Body of pancreas (tissue), 4 donors: Measurements from ENCODE around the gene ARF1. TPM values are rescaled to one million over a fixed set of nuclear protein-coding genes. Genes with fewer than 3 reads are reported as not detected.

Experiments used
- ATAC-seq: fragments of 150-250 bp; one replicate; pipeline ENCODE4 v1.9.1; 2016
- DNase-seq, 4 donors: peaks; one replicate each; pipeline ENCODE4 v3.0.0-alpha.2; 2019
- H3K27ac ChIP-seq, 4 donors: fragments of 200-600 bp; sonication (generic); 1 replicate in 3 of 4; 2 replicates in 1 of 4; pipeline versions ENCODE4 v1.5.1 to v1.6.1; 2016 to 2019; ENCODE audit warnings: mild to moderate bottlenecking in 1 of 4, mixed read lengths in 1 of 4, moderate library complexity in 1 of 4
- H3K27me3 ChIP-seq, 2 donors: fragments of 200-600 bp; sonication (generic); one replicate each; pipeline ENCODE4 v1.6.0; 2016; ENCODE audit warnings: mild to moderate bottlenecking in 1 of 2
- H3K36me3 ChIP-seq, 2 donors: fragments of 200-600 bp; sonication (generic); replicated peaks in 1 of 2; 2 replicates each; pipeline ENCODE4 v1.5.1; 2016; ENCODE audit warnings: low read depth in 2 of 2; ENCODE audit not compliant: insufficient read depth in 1 of 2
- H3K4me1 ChIP-seq: fragments of 200-600 bp; sonication (generic); one replicate; pipeline ENCODE4 v1.6.0; 2016
- H3K4me3 ChIP-seq, 2 donors: fragments of 200-600 bp; sonication (generic); 1 replicate in 1 of 2; 2 replicates in 1 of 2; pipeline ENCODE4 v1.5.1; 2016 to 2019
- H3K9me3 ChIP-seq, 3 donors: fragments of 200-600 bp; sonication (generic); 1 replicate in 2 of 3; 2 replicates in 1 of 3; pipeline ENCODE4 v1.5.1; 2016
- POLR2A ChIP-seq, 3 donors: fragments of 450-650 bp; IDR thresholded peaks; one replicate each; pipeline ENCODE4 v1.6.1; 2016; ENCODE audit warnings: antibody characterized with exemption in 3 of 3, mild to moderate bottlenecking in 2 of 3
- WGBS, 2 donors: methylation state at CpG; one replicate each; pipeline ENCODE4 v1.1.5; 2017; 5-methylcytosine and 5-hydroxymethylcytosine counted together
- intact Hi-C: fragments of 100-400 bp; cut with DNase I; formaldehyde crosslinking; loops from one replicate; pipeline ENCODE4 v1.15.1; 2023
- total RNA-seq, 2 donors: library from RNA; depleted of rRNA; stranded (reverse); fragments of >200 nt; gene quantifications; one replicate each; pipeline ENCODE4 v1.1.0, GENCODE V29; 2016
- TF ChIP-seq, protein P1 (sequence below), 7 experiments: fragments of 450-650 bp in 4 of 7; fragments of 200-600 bp in 3 of 7; sonication (generic) in 3 of 7; IDR thresholded peaks; one replicate each; pipeline ENCODE4 v1.5.1; 2016 to 2019; ENCODE audit warnings: antibody characterized with exemption in 7 of 7

The ARF1 gene
- total RNA-seq, 2 donors from 2014 or later: 158 to 203 TPM

GRCh38 chr1:228070173-228070572, 12.3 kb upstream of the ARF1 start:
- ATAC-seq (no peak), DNase-seq (no peak)
- intact Hi-C loops: no loop called here
- Histone ChIP-seq H3K27ac (no peak overlapping the region), H3K4me3 (no peak overlapping the region), H3K36me3 (no peaks in the 10 kb centered on the region), H3K4me1 (no peaks in the 10 kb centered on the region), H3K27me3 (peaks cover 0 to 5% of the 10 kb centered on the region in 2 donors), H3K9me3 (no peaks in the 10 kb centered on the region)
- no peak for TF ChIP-seq POLR2A (IDR thresholded peaks at IDR 0.05)
- TF ChIP-seq, protein P1, sequence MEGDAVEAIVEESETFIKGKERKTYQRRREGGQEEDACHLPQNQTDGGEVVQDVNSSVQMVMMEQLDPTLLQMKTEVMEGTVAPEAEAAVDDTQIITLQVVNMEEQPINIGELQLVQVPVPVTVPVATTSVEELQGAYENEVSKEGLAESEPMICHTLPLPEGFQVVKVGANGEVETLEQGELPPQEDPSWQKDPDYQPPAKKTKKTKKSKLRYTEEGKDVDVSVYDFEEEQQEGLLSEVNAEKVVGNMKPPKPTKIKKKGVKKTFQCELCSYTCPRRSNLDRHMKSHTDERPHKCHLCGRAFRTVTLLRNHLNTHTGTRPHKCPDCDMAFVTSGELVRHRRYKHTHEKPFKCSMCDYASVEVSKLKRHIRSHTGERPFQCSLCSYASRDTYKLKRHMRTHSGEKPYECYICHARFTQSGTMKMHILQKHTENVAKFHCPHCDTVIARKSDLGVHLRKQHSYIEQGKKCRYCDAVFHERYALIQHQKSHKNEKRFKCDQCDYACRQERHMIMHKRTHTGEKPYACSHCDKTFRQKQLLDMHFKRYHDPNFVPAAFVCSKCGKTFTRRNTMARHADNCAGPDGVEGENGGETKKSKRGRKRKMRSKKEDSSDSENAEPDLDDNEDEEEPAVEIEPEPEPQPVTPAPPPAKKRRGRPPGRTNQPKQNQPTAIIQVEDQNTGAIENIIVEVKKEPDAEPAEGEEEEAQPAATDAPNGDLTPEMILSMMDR (IDR thresholded peaks at IDR 0.05): no peak
- 38 to 39% methylated on average over 2 of the region's 2 CpGs for WGBS, 2 donors

GRCh38 chr1:228070851-228071250, 11.7 kb upstream of the ARF1 start:
- TF ChIP-seq, protein P1 (IDR thresholded peaks at IDR 0.05): no peak
- no peak for TF ChIP-seq POLR2A (IDR thresholded peaks at IDR 0.05)
- WGBS, 2 donors: 56 to 64% methylated on average over 3 of the region's 3 CpGs
- intact Hi-C loops: no loop called here
- H3K36me3 ChIP-seq: no peaks in the 10 kb centered on the region
- peaks cover 0 to 5% of the 10 kb centered on the region in 2 donors for H3K27me3 ChIP-seq
- no peak overlapping the region for H3K27ac ChIP-seq
- no peak overlapping the region for H3K4me3 ChIP-seq
- no peaks in the 10 kb centered on the region for H3K4me1 ChIP-seq
- ATAC-seq: no peak
- H3K9me3 ChIP-seq: no peaks in the 10 kb centered on the region
- DNase-seq: no peak

- no peak overlapping the region for H3K4me3 ChIP-seq
- peaks cover 0 to 4% of the 10 kb centered on the region in 2 donors for H3K27me3 ChIP-seq
- WGBS, 2 donors: 40 to 48% methylated on average over 6 to 7 of the region's 7 CpGs
- intact Hi-C loops: no loop called here
- ATAC-seq (no peak), DNase-seq (no peak)
- no peaks in the 10 kb centered on the region for H3K36me3 ChIP-seq
- no peaks in the 10 kb centered on the region for H3K9me3 ChIP-seq
- no peaks in the 10 kb centered on the region for H3K4me1 ChIP-seq
- no peak overlapping the region for H3K27ac ChIP-seq
- no peak for TF ChIP-seq POLR2A (IDR thresholded peaks at IDR 0.05)
- TF ChIP-seq, protein P1 (IDR thresholded peaks at IDR 0.05): no peak
Measured at GRCh38 chr1:228071839-228072657, 10.5 kb upstream of the ARF1 start.

DNA sequence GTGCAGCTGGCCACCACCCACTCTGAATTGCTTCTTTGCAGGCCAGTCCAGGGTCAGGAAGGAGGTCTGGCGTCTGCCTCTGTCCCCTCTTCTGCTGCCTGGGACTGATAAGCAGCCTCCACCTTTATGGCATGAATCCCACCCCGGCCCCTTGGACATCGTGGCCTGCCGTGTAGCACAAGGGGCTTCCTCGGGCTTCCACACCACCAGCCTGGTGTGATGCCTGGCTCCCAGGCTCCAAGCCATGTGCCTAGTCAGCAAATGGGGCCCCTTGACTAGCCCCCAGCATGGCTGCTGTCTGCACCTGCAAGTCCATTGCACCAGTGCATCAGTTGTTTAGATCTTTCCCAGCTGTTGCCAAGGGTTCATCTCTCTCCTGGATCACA, 9.9 kb upstream of the ARF1 start:
- Histone ChIP-seq H3K9me3 (no peaks in the 10 kb centered on the region), H3K27me3 (no peaks in the 10 kb centered on the region), H3K36me3 (no peaks in the 10 kb centered on the region), H3K4me3 (no peak overlapping the region), H3K4me1 (no peaks in the 10 kb centered on the region), H3K27ac (no peak overlapping the region)
- no peak for DNase-seq
- 58 to 80% methylated on average over 1 to 5 of the region's 5 CpGs for WGBS, 2 donors
- no peak for TF ChIP-seq POLR2A (IDR thresholded peaks at IDR 0.05)
- TF ChIP-seq, protein P1 (IDR thresholded peaks at IDR 0.05): no peak
- intact Hi-C loops: no loop called here
- ATAC-seq: no peak
